ENCODE results near the gene PLCXD3. TPM values are rescaled to one million over a fixed set of nuclear protein-coding genes. Genes with fewer than 3 reads are reported as not detected.

Gene PLCXD3
- total and polyA plus RNA-seq, 2 of the 4 experiments (the other 2 are of a cell fraction) = under 0.01 to 0.02 TPM

- DNase-seq (no peak), ATAC-seq (ENCODE audit: low read depth) (no peak)
- Histone ChIP-seq H2BK120ac (ENCODE audit: low read depth, low read length) (no peak overlapping the region), H3K14ac (replicated peaks; ENCODE audit: low read depth, low read length) (no peak overlapping the region), H3K4me1 (ENCODE audit: control insufficient read depth, insufficient read depth, low read length) (no peaks in the 10 kb centered on the region), H3K4ac (ENCODE audit: low read depth, low read length) (no peak overlapping the region), H3K23ac (ENCODE audit: low read depth, low read length) (no peak overlapping the region), H4K5ac (ENCODE audit: low read depth, low read length) (no peak overlapping the region), H3K56ac (ENCODE audit: extremely low read depth, insufficient read depth, low read length) (no peak overlapping the region), H3K36me3 (ENCODE audit: control insufficient read depth, insufficient read depth, low read length) (no peaks in the 10 kb centered on the region), H2BK20ac (ENCODE audit: low read depth, low read length) (no peak overlapping the region), H3K79me1 (ENCODE audit: low read depth in 1 of 2, low read length in 2 of 2) (no peaks in the 10 kb centered on the region), H4K20me1 (ENCODE audit: insufficient read depth, low read length) (no peaks in the 10 kb centered on the region), H2BK15ac (ENCODE audit: low read depth, low read length) (no peak overlapping the region), H4K91ac (ENCODE audit: insufficient read depth, low read depth, low read length) (no peak overlapping the region), H3K9ac (ENCODE audit: low read depth, low read length) (no peak overlapping the region), H3K9me1 (ENCODE audit: insufficient read depth, low read length) (no peaks in the 10 kb centered on the region), H3K27ac (ENCODE audit: insufficient read depth, low read length) (no peak overlapping the region), H3K27me3 (ENCODE audit: control insufficient read depth, insufficient read depth, low read length) (no peaks in the 10 kb centered on the region), H2AK9ac (replicated peaks; ENCODE audit: low read depth, low read length, poor library complexity) (no peak overlapping the region), H2AFZ (replicated peaks; ENCODE audit: low read length, poor library complexity) (no peak overlapping the region), H3K9me3 (ENCODE audit: control insufficient read depth, insufficient read depth, low read length) (no peaks in the 10 kb centered on the region), H3K4me3 (ENCODE audit: insufficient read depth, low read depth, low read length) (no peak overlapping the region), H2AK5ac (ENCODE audit: low read depth, low read length) (no peak overlapping the region), H3K18ac (ENCODE audit: low read depth, low read length) (no peak overlapping the region), H3K4me2 (ENCODE audit: low read depth, low read length) (no peak overlapping the region), H2BK5ac (ENCODE audit: low read depth, low read length, poor library complexity, severe bottlenecking) (no peak overlapping the region), H4K8ac (ENCODE audit: low read depth in 2 of 2, low read length in 2 of 2) (no peak overlapping the region)
- intact Hi-C loops (cut with micrococcal nuclease) = no loop called here
- dilution Hi-C loops (cut with HindIII; ENCODE audit: low sequenced_read_pairs, unreplicated experiment) = no loop called here
- no TSS peak for BruUV-seq (replicated peaks)
- ChIA-PET POLR2A (ENCODE audit: unreplicated experiment) (no interaction called here), CTCF (no interaction called here)
- in situ Hi-C loops (cut with MboI; ENCODE audit: low sequenced_read_pairs) = no loop called here
- TF ChIP-seq CEBPB (IDR thresholded peaks at IDR 0.05; ENCODE audit: low read depth, low read length) (0 out of 2 replicates have a peak, but pooled peaks have one; percentile 8), RAD21 (IDR thresholded peaks at IDR 0.05; ENCODE audit: low read length) (no peak), CHD1 (IDR thresholded peaks at IDR 0.05; ENCODE audit: low read depth, low read length) (no peak)
- WGBS, 2 experiments (ENCODE audit: extremely low coverage in 2 of 2, insufficient read length in 1 of 2) = no CpG with 5 or more reads among the region's 2 CpGs
Observed at GRCh38 chr5:41284938-41285337, 225.5 kb downstream of the PLCXD3 start.

Data from IMR-90 (cell line).